ENCODE data around the gene HACE1.
A peak's percentile ranks its signal among the peaks of the same experiment; 100 is the strongest.

Gene HACE1

GRCh38 chr6:104689551-104690205 lies 170.0 kb downstream of the HACE1 start:
- no peak overlapping the region for H3K4me3 ChIP-seq (ENCODE audit: extremely low read depth, insufficient read depth, low read length, poor library complexity, severe bottlenecking)
- WGBS, 2 experiments (ENCODE audit: insufficient coverage in 2 of 2) = 40 to 67% methylated on average over 1 to 2 of the region's 3 CpGs
- H3K27ac ChIP-seq (ENCODE audit: low read depth, low read length, severe bottlenecking) = peak overlapping the region; percentile 93
- H3K36me3 ChIP-seq (ENCODE audit: control insufficient read depth, insufficient read depth, low read length) = no peaks in the 10 kb centered on the region
- H3K4me1 ChIP-seq (ENCODE audit: control insufficient read depth, insufficient read depth, low read length, poor library complexity, severe bottlenecking) = peaks cover 35% of the 10 kb centered on the region
- no peaks in the 10 kb centered on the region for H3K9me3 ChIP-seq (ENCODE audit: control insufficient read depth, low read length)

- H3K27ac ChIP-seq (ENCODE audit: low read depth, low read length, severe bottlenecking) = peak overlapping the region; percentile 51
- whole genome bisulfite sequencing, 2 experiments (ENCODE audit: insufficient coverage in 2 of 2) = 100% methylated on average over 2 of the region's 3 CpGs
- H3K9me3 ChIP-seq (ENCODE audit: control insufficient read depth, low read length) = no peaks in the 10 kb centered on the region
- H3K4me3 ChIP-seq (ENCODE audit: extremely low read depth, insufficient read depth, low read length, poor library complexity, severe bottlenecking) = no peak overlapping the region
- no peaks in the 10 kb centered on the region for H3K36me3 ChIP-seq (ENCODE audit: control insufficient read depth, insufficient read depth, low read length)
- peaks cover 35% of the 10 kb centered on the region for H3K4me1 ChIP-seq (ENCODE audit: control insufficient read depth, insufficient read depth, low read length, poor library complexity, severe bottlenecking)
Measured at GRCh38 chr6:104688283-104688969, 171.3 kb downstream of the HACE1 start.

- Histone ChIP-seq H3K4me1 (ENCODE audit: control insufficient read depth, insufficient read depth, low read length, poor library complexity, severe bottlenecking) (peaks cover 30% of the 10 kb centered on the region), H3K36me3 (ENCODE audit: control insufficient read depth, insufficient read depth, low read length) (no peaks in the 10 kb centered on the region), H3K27ac (ENCODE audit: low read depth, low read length, severe bottlenecking) (no peak overlapping the region), H3K9me3 (ENCODE audit: control insufficient read depth, low read length) (no peaks in the 10 kb centered on the region), H3K4me3 (ENCODE audit: extremely low read depth, insufficient read depth, low read length, poor library complexity, severe bottlenecking) (no peak overlapping the region)
- WGBS, 2 experiments (ENCODE audit: insufficient coverage in 2 of 2) = 81 to 98% methylated on average over 2 to 4 of the region's 6 CpGs
Measured at GRCh38 chr6:104686550-104687175, 173.1 kb downstream of the HACE1 start.

GRCh38 chr6:104685871-104686549 lies 173.7 kb downstream of the HACE1 start:
- Histone ChIP-seq H3K4me3 (ENCODE audit: extremely low read depth, insufficient read depth, low read length, poor library complexity, severe bottlenecking) (no peak overlapping the region), H3K4me1 (ENCODE audit: control insufficient read depth, insufficient read depth, low read length, poor library complexity, severe bottlenecking) (peaks cover 30% of the 10 kb centered on the region), H3K36me3 (ENCODE audit: control insufficient read depth, insufficient read depth, low read length) (no peaks in the 10 kb centered on the region), H3K9me3 (ENCODE audit: control insufficient read depth, low read length) (no peaks in the 10 kb centered on the region), H3K27ac (ENCODE audit: low read depth, low read length, severe bottlenecking) (no peak overlapping the region)
- WGBS, 2 experiments (ENCODE audit: insufficient coverage in 2 of 2) = no CpG with 5 or more reads among the region's 6 CpGs

- Histone ChIP-seq H3K36me3 (ENCODE audit: control insufficient read depth, insufficient read depth, low read length) (no peaks in the 10 kb centered on the region), H3K4me3 (ENCODE audit: extremely low read depth, insufficient read depth, low read length, poor library complexity, severe bottlenecking) (no peak overlapping the region), H3K4me1 (ENCODE audit: control insufficient read depth, insufficient read depth, low read length, poor library complexity, severe bottlenecking) (peaks cover 30% of the 10 kb centered on the region), H3K9me3 (ENCODE audit: control insufficient read depth, low read length) (no peaks in the 10 kb centered on the region), H3K27ac (ENCODE audit: low read depth, low read length, severe bottlenecking) (no peak overlapping the region)
- WGBS, 2 experiments (ENCODE audit: insufficient coverage in 2 of 2) = 80 to 100% methylated on average over 1 to 2 of the region's 2 CpGs
Measured at GRCh38 chr6:104684911-104685415, 174.8 kb downstream of the HACE1 start.

- no peak overlapping the region for H3K27ac ChIP-seq (ENCODE audit: low read depth, low read length, severe bottlenecking)
Measured at GRCh38 chr6:104683809-104684208, 175.9 kb downstream of the HACE1 start.

GRCh38 chr6:104682722-104683643 lies 176.7 kb downstream of the HACE1 start:
- H3K4me3 ChIP-seq (ENCODE audit: extremely low read depth, insufficient read depth, low read length, poor library complexity, severe bottlenecking) = no peak overlapping the region
- no peaks in the 10 kb centered on the region for H3K9me3 ChIP-seq (ENCODE audit: control insufficient read depth, low read length)
- WGBS, 2 experiments (ENCODE audit: insufficient coverage in 2 of 2) = 49 to 72% methylated on average over 6 to 9 of the region's 15 CpGs
- peaks cover 14% of the 10 kb centered on the region for H3K4me1 ChIP-seq (ENCODE audit: control insufficient read depth, insufficient read depth, low read length, poor library complexity, severe bottlenecking)
- no peaks in the 10 kb centered on the region for H3K36me3 ChIP-seq (ENCODE audit: control insufficient read depth, insufficient read depth, low read length)
- H3K27ac ChIP-seq (ENCODE audit: low read depth, low read length, severe bottlenecking) = no peak overlapping the region

More at GRCh38 chr6:104683809-104684208, 175.9 kb downstream of the HACE1 start:
- no peak overlapping the region for H3K4me3 ChIP-seq (ENCODE audit: extremely low read depth, insufficient read depth, low read length, poor library complexity, severe bottlenecking)
- no peaks in the 10 kb centered on the region for H3K9me3 ChIP-seq (ENCODE audit: control insufficient read depth, low read length)
- no peaks in the 10 kb centered on the region for H3K36me3 ChIP-seq (ENCODE audit: control insufficient read depth, insufficient read depth, low read length)
- H3K4me1 ChIP-seq (ENCODE audit: control insufficient read depth, insufficient read depth, low read length, poor library complexity, severe bottlenecking) = peaks cover 23% of the 10 kb centered on the region
- WGBS, 2 experiments (ENCODE audit: insufficient coverage in 2 of 2) = 100% methylated on average over 2 to 3 of the region's 4 CpGs

DNA sequence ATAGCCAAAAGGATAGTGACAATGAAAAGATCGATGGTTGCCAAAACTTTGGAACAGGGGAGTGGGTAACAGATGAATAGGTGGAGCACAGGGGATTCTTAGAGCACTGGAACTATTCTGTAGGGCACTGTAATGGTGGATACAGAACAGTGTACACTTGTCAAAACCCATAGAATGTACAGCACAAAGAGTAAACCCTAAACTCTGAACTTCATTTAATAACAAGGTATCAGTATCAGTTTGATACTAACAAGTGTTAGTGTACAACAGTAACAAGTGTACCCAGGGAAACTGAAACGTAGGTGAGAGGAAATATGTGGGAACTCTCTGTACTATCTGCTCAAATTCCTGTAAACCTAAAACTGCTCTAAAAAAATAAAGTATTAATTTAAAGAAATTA lies 179.2 kb downstream of the HACE1 start:
- H3K27ac ChIP-seq (ENCODE audit: low read depth, low read length, severe bottlenecking) = no peak overlapping the region
- no peak overlapping the region for H3K4me3 ChIP-seq (ENCODE audit: extremely low read depth, insufficient read depth, low read length, poor library complexity, severe bottlenecking)
- H3K4me1 ChIP-seq (ENCODE audit: control insufficient read depth, insufficient read depth, low read length, poor library complexity, severe bottlenecking) = no peaks in the 10 kb centered on the region
- no peaks in the 10 kb centered on the region for H3K36me3 ChIP-seq (ENCODE audit: control insufficient read depth, insufficient read depth, low read length)
- peaks cover 6% of the 10 kb centered on the region for H3K9me3 ChIP-seq (ENCODE audit: control insufficient read depth, low read length)
- no CpG with 5 or more reads among the region's 2 CpGs for WGBS, 2 experiments (ENCODE audit: insufficient coverage in 2 of 2)

DNA sequence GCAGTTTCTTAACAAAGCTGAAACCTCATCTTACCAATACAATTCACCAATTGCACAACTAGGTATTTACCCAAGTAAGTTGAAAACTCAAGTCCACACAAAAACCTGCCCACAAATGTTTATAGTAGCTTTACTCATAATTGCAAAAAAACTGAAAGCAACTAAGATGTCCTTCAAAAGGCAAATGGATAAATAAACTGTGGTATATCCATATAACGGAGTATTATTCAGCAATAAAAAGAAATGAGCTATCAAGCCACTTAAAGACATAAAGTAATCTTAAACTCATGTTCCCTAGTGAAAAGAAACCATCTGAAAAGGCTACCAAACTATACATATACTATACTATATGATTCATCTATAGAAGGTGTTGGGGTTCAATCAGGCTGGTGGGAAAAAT lies 179.7 kb downstream of the HACE1 start:
- H3K27ac ChIP-seq (ENCODE audit: low read depth, low read length, severe bottlenecking) = no peak overlapping the region
- H3K4me3 ChIP-seq (ENCODE audit: extremely low read depth, insufficient read depth, low read length, poor library complexity, severe bottlenecking) = no peak overlapping the region
- peaks cover 6% of the 10 kb centered on the region for H3K9me3 ChIP-seq (ENCODE audit: control insufficient read depth, low read length)
- no CpG with 5 or more reads among the region's 1 CpG for WGBS, 2 experiments (ENCODE audit: insufficient coverage in 2 of 2)
- H3K36me3 ChIP-seq (ENCODE audit: control insufficient read depth, insufficient read depth, low read length) = no peaks in the 10 kb centered on the region
- H3K4me1 ChIP-seq (ENCODE audit: control insufficient read depth, insufficient read depth, low read length, poor library complexity, severe bottlenecking) = no peaks in the 10 kb centered on the region
